Left kidney (tissue), 2 donors: ENCODE data around the gene EVA1A. TPM values are rescaled to one million over a fixed set of nuclear protein-coding genes. Genes with fewer than 3 reads are reported as not detected.

Source experiments
- DNase-seq: peaks from one replicate; pipeline ENCODE4 v3.0.0-alpha.2; 2013
- polyA plus RNA-seq: library from polyadenylated mRNA; unstranded; fragments of 120-200 nt; gene quantifications from one replicate; pipeline ENCODE4 v1.2.1, GENCODE V29; 2013; ENCODE audit not compliant: insufficient read length

EVA1A gene
- polyA plus RNA-seq, 1 donor, result 12.9 TPM

DNA sequence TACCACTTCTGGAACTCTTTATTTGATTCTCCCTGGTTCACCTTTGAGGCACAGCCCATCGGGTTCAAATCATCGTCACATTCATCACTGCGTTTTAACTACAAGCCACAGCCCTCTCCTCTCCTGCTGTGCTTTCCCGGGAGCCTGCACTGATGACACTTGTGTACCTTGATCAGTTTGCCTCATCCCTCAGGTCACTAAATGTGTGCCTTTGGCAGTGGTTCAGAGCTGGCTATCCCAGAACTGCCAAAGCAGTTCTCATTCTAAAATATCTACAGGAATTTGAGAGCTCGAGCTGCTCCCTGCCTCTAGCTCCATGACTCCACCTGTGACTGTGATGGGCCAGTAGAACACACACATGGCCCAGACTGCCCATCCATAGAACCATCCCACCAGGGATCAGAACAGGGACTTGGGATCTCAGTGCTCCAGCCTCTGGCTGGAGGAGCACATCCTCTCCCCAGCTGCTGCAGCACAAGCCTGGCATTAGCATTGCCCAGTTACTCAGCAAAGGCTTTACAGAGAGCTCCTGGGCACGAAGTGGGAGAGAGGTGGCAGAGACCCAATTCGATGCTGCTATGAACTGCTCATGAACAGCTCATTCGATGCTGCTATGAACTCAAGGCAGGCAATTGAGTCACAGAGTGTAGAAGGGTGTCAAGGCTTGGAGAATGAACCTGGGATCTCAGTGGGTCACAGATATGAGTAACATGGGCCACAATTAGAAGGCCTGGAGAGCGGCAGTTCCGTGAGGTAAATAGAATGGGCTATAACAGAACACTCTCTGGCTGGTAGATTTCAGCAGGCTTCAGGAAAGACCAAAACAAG is 41.9 kb downstream of the EVA1A start:
- DNase-seq, result no peak

- DNase-seq, result no peak
Observed at GRCh38 chr2:75517547-75518230, 43.0 kb downstream of the EVA1A start.

- peak; percentile 25 for DNase-seq
Observed at GRCh38 chr2:75516378-75517360, 44.1 kb downstream of the EVA1A start.

- DNase-seq, result no peak
Observed at GRCh38 chr2:75515584-75516368, 45.0 kb downstream of the EVA1A start.

DNA sequence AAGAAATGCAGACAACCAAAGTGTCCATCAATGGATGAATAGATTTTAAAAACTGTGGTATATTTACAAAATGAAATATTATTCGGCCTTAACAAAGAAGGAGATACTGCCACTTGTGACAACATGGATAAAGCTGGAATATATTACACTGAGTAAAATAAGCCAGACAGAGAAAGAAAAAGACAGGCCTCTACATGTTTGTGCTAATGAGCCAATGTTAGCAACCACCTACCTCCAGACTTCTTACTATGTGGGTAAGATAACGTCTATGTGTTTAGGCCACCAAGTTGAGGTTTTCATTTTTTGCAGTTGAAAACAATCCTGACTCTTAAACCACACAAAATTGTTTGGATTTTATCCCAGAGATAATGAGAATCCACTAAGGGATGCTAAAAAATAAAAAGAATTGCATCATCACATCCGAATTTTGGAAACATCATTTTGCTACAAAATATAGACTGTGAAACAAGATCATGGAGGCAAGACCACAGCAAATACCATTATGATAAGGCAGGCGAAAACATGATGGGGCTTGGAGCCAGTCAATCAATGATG is 47.0 kb downstream of the EVA1A start:
- DNase-seq, result no peak

- DNase-seq, result no peak
Observed at GRCh38 chr2:75512455-75513212, 48.1 kb downstream of the EVA1A start.

DNA sequence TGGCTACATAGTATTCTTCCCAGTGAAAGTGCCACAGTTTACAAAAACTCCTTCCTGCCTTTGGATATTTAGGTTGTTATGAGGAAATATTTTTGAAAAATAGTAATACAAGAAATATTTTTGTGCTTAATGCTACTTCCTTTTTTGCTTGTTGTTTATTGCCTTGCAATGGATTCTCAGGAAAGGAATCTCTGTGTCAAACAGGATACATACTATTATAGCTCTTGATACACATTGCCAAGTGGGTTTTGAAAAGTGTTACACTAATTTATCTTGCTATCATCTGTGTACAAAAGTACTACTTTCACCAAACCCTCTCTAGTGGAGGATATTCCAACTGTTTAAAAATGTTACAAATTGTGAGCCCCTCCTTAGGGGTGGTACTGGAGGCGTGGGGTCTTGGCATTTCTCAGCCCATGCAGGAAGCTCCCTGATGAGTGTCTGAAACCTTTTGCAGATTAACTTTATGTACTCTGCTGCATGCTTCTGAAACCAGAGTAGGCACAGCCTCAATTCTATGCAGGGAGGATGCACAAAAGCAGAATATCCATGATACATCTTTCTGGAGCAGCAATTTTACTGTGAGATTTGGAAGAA is 54.5 kb downstream of the EVA1A start:
- DNase-seq, result no peak

DNA sequence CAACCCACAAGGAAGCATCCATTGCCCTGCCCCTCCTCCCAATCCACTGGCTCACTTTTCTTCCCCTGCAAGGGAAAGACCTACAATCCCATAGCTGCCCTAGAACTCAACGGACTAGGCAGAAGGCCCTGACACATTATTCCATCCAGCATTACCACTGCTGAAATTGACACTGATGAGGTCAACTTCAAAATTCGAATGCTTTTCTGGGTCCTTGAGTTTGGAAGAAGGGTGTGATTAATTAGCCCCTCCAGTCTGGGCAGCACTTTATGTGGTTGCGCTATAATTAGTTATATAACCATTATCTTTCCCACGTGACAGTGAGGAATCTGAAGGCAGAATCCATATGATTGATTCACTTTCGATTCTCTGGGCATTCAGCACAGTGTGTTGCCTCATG is 55.7 kb downstream of the EVA1A start:
- DNase-seq, result no peak

DNA sequence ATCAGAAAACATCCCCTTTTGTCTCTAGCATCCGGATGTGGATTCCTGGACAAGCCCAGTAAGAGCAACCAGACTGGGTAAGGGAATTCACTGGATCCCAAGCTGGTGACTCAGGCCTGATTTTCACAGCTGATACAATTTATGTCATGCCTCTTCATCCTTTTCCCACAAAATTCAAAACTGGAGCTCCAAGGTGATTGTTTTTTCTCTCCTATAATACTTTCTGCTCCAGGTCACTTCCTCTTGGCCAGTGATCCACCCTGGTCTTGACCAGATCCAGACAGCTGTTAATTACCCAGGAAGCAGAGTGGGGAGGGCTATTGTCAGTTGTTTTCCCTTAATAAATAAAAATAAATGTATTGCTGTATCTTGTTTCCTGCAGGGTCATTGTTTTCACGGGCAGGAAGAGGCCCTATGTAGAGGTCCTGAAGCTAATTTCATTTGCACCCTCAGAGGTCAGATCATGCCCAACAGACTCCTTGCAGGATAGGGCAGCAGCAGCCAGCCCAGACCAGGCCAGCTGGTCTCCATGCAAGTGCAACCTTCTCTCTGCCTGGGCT is 57.6 kb downstream of the EVA1A start:
- DNase-seq, result no peak

DNA sequence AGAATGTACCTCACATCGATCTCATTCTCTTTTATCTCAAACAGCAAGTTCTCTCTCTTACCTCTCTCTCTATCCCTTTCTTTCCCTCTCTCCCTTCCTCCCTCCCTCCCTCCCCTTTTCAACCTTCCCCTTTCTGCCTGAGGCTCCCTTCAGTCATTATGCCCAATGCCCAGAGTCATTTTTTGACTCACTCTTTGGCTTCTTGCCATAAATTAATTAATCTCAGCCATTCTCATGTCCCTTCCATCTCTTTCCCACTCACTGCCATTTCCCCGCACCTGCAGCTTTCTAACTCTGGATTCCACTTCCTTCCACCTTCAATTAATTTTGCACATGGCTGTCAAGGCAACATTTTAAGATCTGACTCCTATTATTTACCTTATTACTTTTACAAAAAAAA is 60.1 kb downstream of the EVA1A start:
- DNase-seq, result no peak

DNA sequence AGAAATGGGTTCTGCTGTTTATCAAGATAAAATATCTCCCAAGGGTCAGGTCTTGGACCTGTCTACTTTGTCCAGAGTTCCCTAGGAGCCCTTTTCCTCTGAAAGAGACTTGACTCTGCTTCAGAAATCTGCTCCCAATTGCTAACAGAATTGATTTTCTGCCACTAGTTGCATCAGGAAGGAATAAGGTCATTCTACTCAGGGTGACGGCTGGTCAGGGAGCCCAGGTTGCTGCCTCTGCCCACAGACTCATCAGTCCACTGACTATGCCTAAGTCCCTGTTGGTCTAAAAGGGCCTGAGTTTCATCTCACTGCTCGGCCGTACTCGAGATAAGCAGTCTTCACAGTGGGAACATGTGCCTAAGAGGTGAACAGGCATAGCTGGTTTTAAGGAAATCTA is 61.2 kb downstream of the EVA1A start:
- DNase-seq, result no peak

- DNase-seq, result no peak
Observed at GRCh38 chr2:75498907-75499306, 61.8 kb downstream of the EVA1A start.

DNA sequence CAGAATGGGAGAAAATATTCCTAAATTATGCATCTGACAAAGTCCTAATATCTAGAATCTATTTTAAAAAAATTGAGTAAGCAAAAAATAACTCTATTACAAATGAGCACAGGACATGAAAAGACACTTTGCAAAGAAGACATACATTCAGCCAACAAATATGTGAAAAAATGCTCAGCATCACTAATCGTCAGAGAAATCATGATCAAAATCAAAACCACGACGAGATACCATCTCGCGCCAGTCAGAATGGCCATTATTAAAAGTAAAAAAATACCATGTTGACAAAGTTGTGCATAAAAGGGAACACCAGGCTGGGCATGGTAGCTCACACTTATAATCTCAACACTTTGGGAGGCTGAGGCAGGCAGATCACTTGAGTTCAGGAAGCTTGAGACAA is 63.5 kb downstream of the EVA1A start:
- no peak for DNase-seq

GRCh38 chr2:75495862-75496261 is 64.9 kb downstream of the EVA1A start:
- no peak for DNase-seq

DNA sequence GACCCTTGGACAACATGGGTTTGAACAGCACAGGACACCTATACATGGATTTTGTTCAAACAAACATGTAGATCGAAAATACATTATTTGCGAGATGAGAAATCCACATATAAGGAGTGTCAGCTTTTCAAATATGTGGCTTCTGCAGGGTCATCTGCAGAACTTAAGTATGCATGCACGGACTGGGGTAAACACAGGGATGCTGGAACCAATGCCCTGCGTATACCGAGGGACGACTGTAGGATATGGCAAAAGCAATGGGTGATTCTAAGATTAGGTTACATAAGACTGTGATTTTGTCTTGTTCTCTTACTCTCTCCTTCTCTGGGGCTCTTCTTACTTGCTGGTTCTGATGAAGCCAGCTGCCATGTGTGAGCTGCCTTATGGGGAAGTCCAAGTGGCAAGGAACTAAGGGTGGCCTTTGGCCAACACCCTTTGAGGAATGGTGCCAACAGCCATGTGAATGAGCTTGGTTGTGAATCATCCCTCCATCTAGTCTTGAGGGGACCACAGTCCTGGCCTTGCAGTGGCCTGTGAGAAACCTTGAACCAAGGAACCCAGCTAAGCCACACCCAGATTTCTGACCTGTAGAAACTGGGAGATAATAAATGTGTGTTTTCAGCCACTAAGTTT is 66.5 kb downstream of the EVA1A start:
- no peak for DNase-seq

- no peak for DNase-seq
Observed at GRCh38 chr2:75493230-75493629, 67.5 kb downstream of the EVA1A start.

DNA sequence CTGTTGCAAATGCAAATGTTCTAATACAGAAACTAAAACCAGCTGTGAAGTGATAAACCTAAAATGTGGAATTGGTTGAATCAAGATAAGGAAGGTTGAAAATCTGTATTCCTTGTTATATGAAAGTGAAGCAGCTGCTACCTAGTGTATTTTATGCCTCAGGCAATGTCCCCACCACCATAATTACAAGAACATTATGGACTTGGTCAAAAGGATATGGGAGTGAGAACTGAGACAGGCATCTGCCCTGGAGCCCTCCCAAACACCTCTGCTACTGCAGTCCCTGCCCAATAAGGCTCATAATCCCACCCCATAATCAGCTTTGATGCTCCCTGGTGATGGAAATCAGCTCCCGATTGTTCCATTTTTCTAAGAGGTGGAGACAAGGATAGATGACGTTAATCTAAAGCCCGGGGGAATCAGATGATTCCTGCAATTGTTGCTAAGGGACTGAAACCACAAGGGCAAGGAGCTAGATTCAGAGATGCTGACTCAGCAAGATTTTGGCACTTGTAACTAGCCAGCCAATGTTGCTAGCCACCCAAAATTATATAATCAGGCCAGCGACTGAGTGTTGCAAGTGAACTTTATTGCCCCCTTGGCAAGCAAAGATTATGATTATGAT is 69.5 kb downstream of the EVA1A start:
- no peak for DNase-seq

- DNase-seq, result no peak
Observed at GRCh38 chr2:75489721-75490120, 71.0 kb downstream of the EVA1A start.

DNA sequence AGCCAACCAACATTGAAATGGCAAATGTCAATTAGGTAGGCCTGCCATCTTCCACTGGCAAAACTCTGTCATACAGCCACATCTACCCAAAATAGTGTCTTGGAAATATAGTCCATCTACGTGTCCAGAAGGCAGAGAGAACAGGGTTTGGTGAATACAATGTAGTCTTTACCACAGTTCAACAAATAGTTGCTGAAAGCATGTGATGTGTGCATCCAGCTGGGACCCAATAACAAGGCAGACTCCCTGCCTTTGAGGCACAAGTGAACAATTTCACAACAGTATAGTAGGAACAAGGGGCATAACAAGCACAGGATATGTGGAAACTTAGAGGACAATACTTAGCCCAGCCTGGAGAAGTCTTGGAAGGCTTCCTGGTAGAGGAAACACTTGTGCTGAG is 72.6 kb downstream of the EVA1A start:
- DNase-seq, result no peak
